Measurements from ENCODE around the gene KCNJ11.

KCNJ11 gene

DNA sequence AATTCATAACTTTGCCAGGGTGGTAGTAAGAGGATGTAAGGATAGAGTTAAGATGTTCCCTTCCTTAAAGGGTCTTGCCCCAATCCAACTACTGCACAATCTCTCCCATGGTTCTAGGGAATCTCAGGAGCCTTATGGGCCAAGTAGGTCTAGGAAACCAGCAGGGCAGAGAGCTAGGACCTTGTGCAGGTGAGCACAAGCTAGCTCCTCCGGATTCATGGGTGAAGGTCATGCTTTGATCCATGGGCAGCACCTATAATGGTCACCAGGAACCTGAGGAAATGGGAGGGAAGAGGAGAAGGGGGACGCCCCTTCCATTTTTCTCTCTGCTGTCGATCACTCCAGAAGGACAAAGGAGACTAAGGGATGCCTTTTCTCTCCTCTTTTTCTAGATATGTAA lies 16.8 kb downstream of the KCNJ11 start:
- Mint-ChIP-seq H3K4me3 (no peak overlapping the region), H3K27me3 (no peaks in the 10 kb centered on the region), H3K27ac (no peak overlapping the region), H3K36me3 (ENCODE audit: low read depth) (peaks cover 75% of the 10 kb centered on the region), H3K4me1 (ENCODE audit: low read depth) (peaks cover 13% of the 10 kb centered on the region), H3K9me3 (peaks cover 34% of the 10 kb centered on the region)

DNA sequence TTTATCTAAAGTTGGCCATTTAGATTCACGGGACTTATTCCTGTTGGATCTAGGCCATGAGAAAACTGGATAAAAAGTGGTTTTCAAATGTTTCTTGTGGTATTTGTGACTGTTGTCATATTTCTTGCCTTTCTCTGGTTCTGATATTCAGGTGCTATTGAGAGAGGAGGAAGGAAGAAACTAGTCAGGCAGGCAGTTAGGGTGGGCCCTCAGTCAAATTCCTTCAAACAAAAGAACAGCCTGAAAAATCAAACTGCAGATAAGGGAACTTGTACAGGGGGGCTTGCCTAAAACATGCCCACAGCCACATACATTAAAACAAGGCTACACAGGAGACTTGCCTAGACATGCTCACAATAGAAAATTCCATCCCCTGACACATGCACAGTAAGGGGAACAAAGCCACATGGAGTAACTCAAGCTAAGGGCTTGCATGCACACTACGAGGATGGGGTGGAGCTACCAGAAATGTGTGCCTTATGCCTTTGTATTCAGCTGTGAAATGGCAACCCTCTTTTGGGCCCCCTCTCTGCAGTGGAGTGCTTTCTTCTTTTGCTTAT lies 18.7 kb downstream of the KCNJ11 start:
- Mint-ChIP-seq H3K4me1 (ENCODE audit: low read depth) (peaks cover 13% of the 10 kb centered on the region), H3K4me3 (no peak overlapping the region), H3K36me3 (ENCODE audit: low read depth) (peaks cover 83% of the 10 kb centered on the region), H3K9me3 (peaks cover 34% of the 10 kb centered on the region), H3K27ac (no peak overlapping the region), H3K27me3 (no peaks in the 10 kb centered on the region)

- no peak overlapping the region for H3K27ac Mint-ChIP-seq
- H3K36me3 Mint-ChIP-seq (ENCODE audit: low read depth) = peaks cover 79% of the 10 kb centered on the region
Measured at GRCh38 chr11:17369094-17369493, 19.4 kb downstream of the KCNJ11 start.

DNA sequence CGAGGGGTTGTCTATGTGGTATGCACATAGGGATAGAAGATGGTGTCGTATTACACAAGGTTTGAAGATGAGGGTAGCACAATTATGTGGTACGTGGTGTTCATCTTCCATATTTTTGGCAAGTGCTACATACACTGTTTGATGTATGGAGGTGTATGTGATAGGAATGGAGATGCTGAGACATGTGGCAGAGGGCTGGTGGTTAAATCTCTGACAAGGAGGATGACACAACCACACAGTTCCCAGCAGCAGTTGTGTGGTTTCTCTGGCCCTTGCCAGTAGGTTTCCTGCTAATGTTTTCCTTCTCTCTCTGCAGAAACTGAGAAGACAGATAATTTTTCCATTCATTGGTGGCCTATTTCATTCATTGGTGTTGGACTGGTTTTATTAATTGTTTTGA lies 19.9 kb downstream of the KCNJ11 start:
- no peak overlapping the region for H3K4me3 Mint-ChIP-seq
- peak overlapping the region; percentile 6 for H3K27ac Mint-ChIP-seq
- H3K4me1 Mint-ChIP-seq (ENCODE audit: low read depth) = peaks cover 13% of the 10 kb centered on the region
- peaks cover 85% of the 10 kb centered on the region for H3K36me3 Mint-ChIP-seq (ENCODE audit: low read depth)
- H3K27me3 Mint-ChIP-seq = no peaks in the 10 kb centered on the region
- peaks cover 34% of the 10 kb centered on the region for H3K9me3 Mint-ChIP-seq

More at GRCh38 chr11:17369094-17369493, 19.4 kb downstream of the KCNJ11 start:
- Mint-ChIP-seq H3K27me3 (no peaks in the 10 kb centered on the region), H3K4me3 (no peak overlapping the region), H3K4me1 (ENCODE audit: low read depth) (peaks cover 13% of the 10 kb centered on the region), H3K9me3 (peaks cover 34% of the 10 kb centered on the region)

GRCh38 chr11:17366495-17366894 lies 22.0 kb downstream of the KCNJ11 start:
- peaks cover 13% of the 10 kb centered on the region for H3K4me1 Mint-ChIP-seq (ENCODE audit: low read depth)
- no peaks in the 10 kb centered on the region for H3K27me3 Mint-ChIP-seq
- H3K9me3 Mint-ChIP-seq = peaks cover 27% of the 10 kb centered on the region
- no peak overlapping the region for H3K4me3 Mint-ChIP-seq
- no peak overlapping the region for H3K27ac Mint-ChIP-seq
- peaks cover 79% of the 10 kb centered on the region for H3K36me3 Mint-ChIP-seq (ENCODE audit: low read depth)

GRCh38 chr11:17354601-17354991 lies 33.9 kb downstream of the KCNJ11 start:
- Mint-ChIP-seq H3K27ac (peak overlapping the region; percentile 88), H3K9me3 (no peaks in the 10 kb centered on the region), H3K4me3 (peak overlapping the region; percentile 92), H3K27me3 (no peaks in the 10 kb centered on the region), H3K36me3 (ENCODE audit: low read depth) (peaks cover 24% of the 10 kb centered on the region), H3K4me1 (ENCODE audit: low read depth) (peaks cover 44% of the 10 kb centered on the region)

- Mint-ChIP-seq H3K4me1 (ENCODE audit: low read depth) (peaks cover 44% of the 10 kb centered on the region), H3K9me3 (no peaks in the 10 kb centered on the region), H3K4me3 (peak overlapping the region; percentile 92), H3K27me3 (no peaks in the 10 kb centered on the region), H3K27ac (peak overlapping the region; percentile 88), H3K36me3 (ENCODE audit: low read depth) (peaks cover 20% of the 10 kb centered on the region)
Measured at GRCh38 chr11:17353821-17354600, 34.4 kb downstream of the KCNJ11 start.

GRCh38 chr11:17352950-17353820 lies 35.3 kb downstream of the KCNJ11 start:
- Mint-ChIP-seq H3K27me3 (no peaks in the 10 kb centered on the region), H3K9me3 (no peaks in the 10 kb centered on the region), H3K27ac (peak overlapping the region; percentile 91), H3K4me1 (ENCODE audit: low read depth) (peaks cover 44% of the 10 kb centered on the region), H3K4me3 (peak overlapping the region; percentile 92), H3K36me3 (ENCODE audit: low read depth) (peaks cover 14% of the 10 kb centered on the region)

- Mint-ChIP-seq H3K27ac (peak within 1 kb of the TSS; percentile 91), H3K4me1 (ENCODE audit: low read depth) (peaks cover 44% of the 10 kb centered on the region), H3K9me3 (no peaks in the 10 kb centered on the region)
Measured at GRCh38 chr11:17351510-17352176, 36.8 kb downstream of the KCNJ11 start, which contains the start of gene NCR3LG1. Gene NCR3LG1 (plus strand): TSS chr11:17351800. CDS start chr11:17351970, 170 bp downstream.

GRCh38 chr11:17351172-17351509 lies 37.3 kb downstream of the KCNJ11 start:
- Mint-ChIP-seq H3K9me3 (no peaks in the 10 kb centered on the region), H3K4me1 (ENCODE audit: low read depth) (peaks cover 44% of the 10 kb centered on the region), H3K27ac (peak overlapping the region; percentile 69), H3K36me3 (ENCODE audit: low read depth) (peaks cover 6% of the 10 kb centered on the region), H3K27me3 (no peaks in the 10 kb centered on the region), H3K4me3 (peak overlapping the region; percentile 92)

More at GRCh38 chr11:17351510-17352176, 36.8 kb downstream of the KCNJ11 start, which contains the start of gene NCR3LG1:
- Mint-ChIP-seq H3K27me3 (no peaks in the 10 kb centered on the region), H3K36me3 (ENCODE audit: low read depth) (peaks cover 6% of the 10 kb centered on the region), H3K4me3 (peak within 1 kb of the TSS; percentile 92)

GRCh38 chr11:17350455-17351171 lies 37.8 kb downstream of the KCNJ11 start:
- no peaks in the 10 kb centered on the region for H3K27me3 Mint-ChIP-seq
- peaks cover 44% of the 10 kb centered on the region for H3K4me1 Mint-ChIP-seq (ENCODE audit: low read depth)
- peaks cover 6% of the 10 kb centered on the region for H3K36me3 Mint-ChIP-seq (ENCODE audit: low read depth)
- peak overlapping the region; percentile 69 for H3K27ac Mint-ChIP-seq
- H3K4me3 Mint-ChIP-seq = peak overlapping the region; percentile 92
- H3K9me3 Mint-ChIP-seq = no peaks in the 10 kb centered on the region

- Mint-ChIP-seq H3K27me3 (no peaks in the 10 kb centered on the region), H3K9me3 (no peaks in the 10 kb centered on the region), H3K4me3 (no peak overlapping the region), H3K27ac (no peak overlapping the region), H3K4me1 (ENCODE audit: low read depth) (peaks cover 45% of the 10 kb centered on the region), H3K36me3 (ENCODE audit: low read depth) (no peaks in the 10 kb centered on the region)
Measured at GRCh38 chr11:17347676-17348075, 40.8 kb downstream of the KCNJ11 start.

DNA sequence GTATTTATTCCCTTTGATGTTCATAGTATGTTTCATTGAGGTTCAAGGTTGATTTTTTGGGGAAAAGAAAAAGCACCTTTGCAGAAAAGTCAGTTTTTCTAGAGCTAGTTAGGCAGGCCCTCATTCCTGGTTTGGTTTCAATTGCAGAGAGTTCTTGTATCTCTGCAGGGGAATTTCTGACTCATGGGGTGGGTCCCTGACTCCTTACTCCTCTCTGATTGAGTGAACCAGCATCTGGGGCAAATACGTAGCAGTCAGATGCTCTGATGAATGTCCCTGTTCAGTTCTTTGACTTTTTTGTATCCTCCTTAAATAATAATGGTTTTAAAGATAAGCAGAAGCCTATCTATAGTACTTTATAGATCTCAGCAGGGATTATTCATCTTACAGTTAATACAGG lies 44.6 kb downstream of the KCNJ11 start:
- Mint-ChIP-seq H3K4me3 (no peak overlapping the region), H3K4me1 (ENCODE audit: low read depth) (peaks cover 21% of the 10 kb centered on the region), H3K36me3 (ENCODE audit: low read depth) (peaks cover 4% of the 10 kb centered on the region), H3K27me3 (no peaks in the 10 kb centered on the region), H3K9me3 (no peaks in the 10 kb centered on the region), H3K27ac (peak overlapping the region; percentile 38)

GRCh38 chr11:17343257-17343656 lies 45.2 kb downstream of the KCNJ11 start:
- H3K36me3 Mint-ChIP-seq (ENCODE audit: low read depth) = peaks cover 4% of the 10 kb centered on the region
- H3K27me3 Mint-ChIP-seq = no peaks in the 10 kb centered on the region
- H3K4me1 Mint-ChIP-seq (ENCODE audit: low read depth) = peaks cover 21% of the 10 kb centered on the region
- H3K9me3 Mint-ChIP-seq = no peaks in the 10 kb centered on the region
- H3K4me3 Mint-ChIP-seq = no peak overlapping the region
- H3K27ac Mint-ChIP-seq = no peak overlapping the region

All from stimulated activated naive CD8-positive, alpha-beta T cell treated with anti-CD3 and anti-CD28 coated beads, Interleukin-15, Interleukin-2, amounts not matched to agents 100 ng/mL and 50 ng/mL, for 24 hours (primary cell).